ENCODE measurements around the gene IL26. TPM values are rescaled to one million over a fixed set of nuclear protein-coding genes. Genes with fewer than 3 reads are reported as not detected.

Gene IL26
- total and polyA plus RNA-seq, 9 donors, result not detected

DNA sequence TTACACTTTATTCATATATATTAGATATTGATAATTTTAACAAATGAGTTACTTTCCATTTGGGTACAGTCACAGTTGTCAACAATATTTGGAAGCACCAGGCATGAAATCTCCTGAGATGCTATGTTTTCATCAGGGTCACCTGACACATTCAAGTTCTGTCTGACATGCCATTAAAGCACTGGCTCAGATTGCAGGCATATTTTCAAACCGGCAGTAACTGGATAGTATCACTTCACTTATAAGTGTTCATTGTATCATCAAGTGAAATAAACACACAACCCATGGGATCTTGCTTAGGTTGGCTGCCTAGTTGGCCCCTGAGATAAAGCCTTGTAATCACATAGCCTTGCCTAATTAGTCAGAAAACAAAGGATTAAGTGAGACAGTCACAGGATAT is 70.8 kb downstream of the IL26 start:
- H3K9me3 ChIP-seq, result no peaks in the 10 kb centered on the region
- no peaks in the 10 kb centered on the region for H3K36me3 ChIP-seq
- H3K27me3 ChIP-seq, result no peaks in the 10 kb centered on the region
- H3K4me3 ChIP-seq, result no peak overlapping the region
- no peak for DNase-seq
- H3K4me1 ChIP-seq (ENCODE audit: insufficient read depth), result no peaks in the 10 kb centered on the region
- intact Hi-C loops (cut with DNase I), result no loop called here
- no peak overlapping the region for H3K27ac ChIP-seq
- 31 to 45% (median 40%) methylated on average over 1 of the region's 1 CpG for WGBS, 3 donors
- TF ChIP-seq CTCF (IDR thresholded peaks at IDR 0.05) (no peak), EP300 (IDR thresholded peaks at IDR 0.05) (no peak), POLR2A (IDR thresholded peaks at IDR 0.05) (no peak)

Other genes starting within 250 kb of the IL26 start
- gene IFNG-AS1, start 236.4 kb downstream of the IL26 start, total RNA-seq, result not detected
- not detected for gene IFNG-AS1, start 236.4 kb downstream of the IL26 start, polyA plus RNA-seq
- under 1 TPM in 1 of 7 donors, not detected in 6; 0.66 TPM for gene IFNG, start 66.1 kb downstream of the IL26 start, total RNA-seq
- under 1 TPM in 1 of 2 donors, not detected in 1; 0.25 TPM for gene IFNG, start 66.1 kb downstream of the IL26 start, polyA plus RNA-seq
- not detected for gene IL22, start 27.8 kb upstream of the IL26 start, total RNA-seq
- not detected for gene IL22, start 27.8 kb upstream of the IL26 start, polyA plus RNA-seq
- 10 to 100 TPM in 6 of 7 donors, 1 to 10 TPM in 1; 9.1 to 20.4 (median 13.4) TPM for gene MDM1, start 106.6 kb upstream of the IL26 start, total RNA-seq
- 10 to 100 TPM; 10.1 to 14.6 TPM for gene MDM1, start 106.6 kb upstream of the IL26 start, polyA plus RNA-seq